Measurements from ENCODE around the gene NEDD8.
A peak's percentile ranks its signal among the peaks of the same experiment; 100 is the strongest.

NEDD8 gene

DNA sequence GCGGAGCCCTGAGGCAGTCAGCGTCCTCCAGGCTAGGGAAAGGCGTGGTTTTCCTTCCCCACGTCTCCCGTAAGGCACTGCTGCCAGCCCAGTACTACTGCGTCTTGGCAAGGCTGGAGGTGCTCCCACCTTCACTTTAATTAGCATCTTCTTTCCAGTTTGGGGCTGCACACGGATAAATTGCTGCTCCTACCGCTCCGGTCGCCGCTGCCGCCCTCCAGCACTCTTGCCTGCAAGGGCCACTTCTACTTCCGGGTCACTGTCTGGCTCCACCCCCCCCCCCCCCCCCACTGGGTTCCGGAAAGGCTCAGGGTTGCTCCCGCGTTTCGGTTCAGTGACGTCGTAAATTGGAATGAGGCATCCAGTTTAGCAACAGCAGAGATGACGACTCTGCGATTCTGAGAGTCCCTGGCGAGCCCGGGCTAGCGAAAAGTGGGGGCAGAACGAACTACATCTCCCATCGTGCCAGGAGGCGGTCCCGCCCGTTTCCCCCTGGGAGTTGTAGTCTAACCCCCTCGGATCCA is at the start of gene NEDD8:
NEDD8 (minus strand) TSS at position 247 of the 524 bp plus-strand sequence; CDS start at position 147, 100 bp downstream.
- peak within 1 kb of the TSS; percentile 79 for H3K4me3 ChIP-seq (ENCODE audit: low read length)
- no peak for TF ChIP-seq ZNF274 (IDR thresholded peaks at IDR 0.05; ENCODE audit: low read depth, low read length)

DNA sequence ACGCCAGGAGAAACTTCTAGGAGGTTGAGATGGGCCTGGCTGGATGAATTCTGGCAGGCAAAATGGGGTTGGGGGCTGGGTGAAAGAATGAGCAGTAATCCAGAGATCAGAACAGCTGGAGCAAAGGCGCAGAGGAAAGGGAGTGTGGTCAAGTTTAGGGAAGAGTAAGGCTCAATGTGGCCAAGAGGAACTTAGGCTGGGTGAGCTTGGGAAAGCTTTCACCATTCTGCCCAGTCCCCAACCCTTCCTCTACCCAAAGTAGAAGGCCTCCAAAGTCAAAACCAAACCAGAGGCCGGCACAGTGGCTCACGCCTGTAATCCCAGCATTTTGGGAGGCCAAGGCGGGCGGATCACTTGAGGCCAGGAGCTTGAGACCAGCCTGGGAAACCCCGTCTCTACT is 49.5 kb upstream of the NEDD8 start:
- TF ChIP-seq ZNF274 (IDR thresholded peaks at IDR 0.05; ENCODE audit: low read depth, low read length) = no peak
- no peak overlapping the region for H3K4me3 ChIP-seq (ENCODE audit: low read length)

DNA sequence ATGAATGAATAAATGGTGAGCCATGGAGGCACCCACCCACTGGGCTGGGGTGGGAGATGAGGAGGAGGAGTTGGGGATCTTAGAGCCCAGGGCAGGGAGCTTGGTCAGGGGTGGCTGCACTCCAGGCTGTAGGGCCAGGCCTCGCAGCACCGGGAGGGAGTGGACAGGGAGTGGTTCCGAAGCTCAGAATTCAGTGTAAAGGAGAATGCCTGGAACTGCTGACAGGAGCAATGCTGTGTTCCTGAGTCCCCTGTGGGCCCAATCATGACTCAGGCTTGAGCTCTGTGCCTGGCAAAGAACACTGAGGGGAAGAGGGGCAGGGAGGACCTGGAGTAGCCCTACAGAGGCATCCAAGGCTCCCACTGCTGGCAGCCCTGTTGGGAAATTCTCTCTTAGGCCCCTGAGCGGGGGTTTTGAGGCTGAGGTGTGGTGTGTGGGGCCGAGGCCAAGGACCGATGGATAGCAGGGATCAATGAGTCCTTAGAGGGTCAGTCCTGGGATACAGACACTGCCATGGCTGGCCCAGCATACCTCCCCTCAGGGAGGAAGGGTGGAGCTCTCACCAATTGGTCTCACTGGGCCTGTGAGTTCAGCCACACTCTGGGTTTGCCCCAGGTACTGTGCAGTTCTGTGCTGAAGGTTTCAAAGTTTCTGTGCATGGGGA is 48.8 kb upstream of the NEDD8 start:
- H3K4me3 ChIP-seq (ENCODE audit: low read length) = no peak overlapping the region
- TF ChIP-seq ZNF274 (IDR thresholded peaks at IDR 0.05; ENCODE audit: low read depth, low read length) = no peak

DNA sequence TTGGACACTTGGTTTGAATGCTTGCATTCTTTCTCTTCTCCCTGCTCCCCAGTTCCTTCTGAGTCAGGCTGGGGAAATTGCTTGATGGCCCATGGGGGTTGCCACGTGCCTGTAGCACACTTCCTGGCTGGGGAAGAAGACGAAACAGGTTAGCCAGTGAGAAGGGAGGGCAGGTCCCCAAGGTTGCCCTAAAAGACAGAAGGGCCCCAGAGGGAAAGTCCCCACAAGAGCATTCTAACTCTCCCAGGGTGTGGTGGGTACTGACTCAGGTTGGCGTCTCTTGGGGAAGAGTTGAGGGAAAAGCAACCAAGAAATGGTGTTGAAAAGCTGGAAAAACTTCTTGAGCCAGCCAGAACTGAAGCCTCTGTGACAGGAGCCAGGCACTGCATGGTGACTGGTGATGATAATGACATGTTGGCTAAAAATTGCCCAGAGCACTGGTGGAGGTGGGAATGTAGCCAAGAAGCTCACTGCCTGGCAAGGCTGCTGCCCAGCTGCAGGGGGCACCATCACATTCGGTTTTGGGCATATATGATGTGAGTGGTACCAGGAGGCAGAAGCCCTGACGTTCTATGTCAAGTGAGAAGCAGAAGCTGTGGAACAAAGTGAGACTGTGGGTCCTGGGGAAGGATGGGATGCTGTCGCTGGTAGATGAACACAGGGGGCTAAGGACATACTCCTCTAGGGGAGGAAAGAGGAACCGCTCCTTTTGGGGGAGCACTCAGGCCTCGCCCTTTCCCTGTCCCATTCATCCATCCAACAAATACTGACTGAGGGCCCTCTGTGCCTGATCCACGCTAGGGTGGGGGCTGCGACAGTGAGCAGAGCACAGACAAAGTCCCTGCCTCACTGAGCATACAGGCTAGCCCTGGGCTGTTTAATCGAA is 47.4 kb upstream of the NEDD8 start:
- no peak for TF ChIP-seq ZNF274 (IDR thresholded peaks at IDR 0.05; ENCODE audit: low read depth, low read length)
- no peak overlapping the region for H3K4me3 ChIP-seq (ENCODE audit: low read length)

DNA sequence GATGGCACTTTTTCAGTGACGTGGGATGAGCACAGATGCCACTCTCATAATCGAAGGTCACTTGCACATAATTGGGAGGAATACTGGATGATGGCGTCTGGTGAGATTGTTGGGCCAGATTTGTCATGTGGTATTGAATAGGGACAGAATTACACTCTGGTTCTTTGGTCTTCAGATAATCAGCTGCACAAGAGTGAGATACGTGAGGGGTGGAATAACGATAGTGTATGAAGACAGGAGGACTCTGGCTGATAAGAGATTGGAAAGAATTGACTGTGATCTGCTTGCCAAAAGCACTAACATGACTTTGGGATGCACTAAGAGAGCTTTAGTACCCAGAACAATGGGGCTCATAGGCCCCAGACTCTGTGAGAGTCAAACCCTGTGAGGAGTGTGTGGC is 46.3 kb upstream of the NEDD8 start:
- no peak overlapping the region for H3K4me3 ChIP-seq (ENCODE audit: low read length)
- no peak for TF ChIP-seq ZNF274 (IDR thresholded peaks at IDR 0.05; ENCODE audit: low read depth, low read length)

DNA sequence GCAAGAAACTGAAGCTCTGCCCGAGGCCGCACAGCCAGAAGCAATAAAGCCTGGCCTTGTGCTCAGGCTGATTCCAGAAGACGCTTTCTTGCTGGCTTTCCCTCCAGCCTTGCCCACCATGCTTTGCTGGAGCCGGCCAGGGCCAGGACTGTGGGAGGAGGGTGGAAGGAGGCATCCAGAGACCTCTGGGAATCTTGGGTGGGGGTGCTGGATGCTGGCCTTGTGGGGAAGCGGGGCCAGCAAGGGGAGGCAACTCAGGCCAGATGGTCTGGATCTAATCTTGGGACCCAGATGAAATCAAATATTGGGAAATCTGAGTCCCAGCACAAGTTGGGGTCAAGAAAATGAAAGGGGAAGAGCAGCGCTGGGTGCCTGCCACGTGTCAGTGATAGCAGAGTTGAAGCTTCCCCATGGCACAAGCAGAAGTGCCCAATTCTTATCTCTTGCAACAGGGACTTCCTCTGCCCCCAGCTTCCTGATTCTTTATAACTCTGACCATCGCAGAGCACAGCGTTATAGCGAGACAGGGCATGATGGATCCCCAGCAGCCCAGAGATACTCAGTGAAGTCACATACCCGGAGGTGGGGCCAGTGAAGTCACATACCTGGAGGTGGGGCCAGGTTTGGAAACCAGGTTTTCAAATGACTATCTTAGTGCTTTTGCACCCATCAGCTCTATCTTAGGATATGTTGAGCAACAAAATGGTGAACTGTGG is 45.6 kb upstream of the NEDD8 start:
- no peak for TF ChIP-seq ZNF274 (IDR thresholded peaks at IDR 0.05; ENCODE audit: low read depth, low read length)
- no peak overlapping the region for H3K4me3 ChIP-seq (ENCODE audit: low read length)

DNA sequence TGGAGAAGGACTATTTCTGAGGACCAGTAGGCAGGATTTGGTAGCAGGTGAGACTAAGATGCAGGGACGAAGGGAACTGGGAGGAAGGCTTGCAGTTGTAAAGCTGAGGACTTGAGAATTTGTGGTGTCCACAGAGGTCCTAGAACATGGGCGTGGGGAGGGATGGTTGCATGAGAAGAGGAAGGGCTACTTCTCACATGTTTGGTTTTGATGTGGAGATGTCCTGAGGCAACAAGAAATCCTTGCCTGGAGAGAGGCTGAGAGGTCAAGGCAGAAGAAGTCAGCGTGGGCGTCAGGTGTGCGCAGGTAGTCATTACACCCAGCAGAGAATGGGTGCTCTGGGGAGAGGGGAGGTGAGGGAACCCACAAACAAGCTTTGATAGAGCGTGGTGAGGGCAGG is 44.9 kb upstream of the NEDD8 start:
- no peak for TF ChIP-seq ZNF274 (IDR thresholded peaks at IDR 0.05; ENCODE audit: low read depth, low read length)
- no peak overlapping the region for H3K4me3 ChIP-seq (ENCODE audit: low read length)

DNA sequence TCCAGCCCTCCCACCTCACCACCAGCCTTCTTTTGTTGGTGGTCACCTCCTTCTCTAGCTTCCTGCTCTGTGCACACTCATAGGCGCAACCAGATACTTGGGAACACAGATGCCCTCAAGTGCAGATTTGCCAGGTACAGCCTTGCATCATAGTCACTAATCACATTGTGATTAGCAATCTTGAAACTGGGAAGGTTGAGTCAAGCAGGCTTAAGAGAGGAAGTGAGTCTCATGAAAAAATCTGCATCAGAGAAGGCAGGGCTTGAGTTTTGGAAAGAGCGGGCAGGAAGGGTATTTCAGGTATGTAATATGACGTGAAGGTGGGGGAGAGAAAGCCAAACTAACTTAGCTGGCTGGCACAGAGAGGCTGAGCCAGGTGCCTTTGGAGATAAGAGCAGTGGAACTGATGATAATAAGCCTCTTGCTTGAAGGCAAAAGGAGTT is 42.0 kb upstream of the NEDD8 start:
- H3K4me3 ChIP-seq (ENCODE audit: low read length) = peak overlapping the region; percentile 5; the same call in 1 of the 2 replicates

DNA sequence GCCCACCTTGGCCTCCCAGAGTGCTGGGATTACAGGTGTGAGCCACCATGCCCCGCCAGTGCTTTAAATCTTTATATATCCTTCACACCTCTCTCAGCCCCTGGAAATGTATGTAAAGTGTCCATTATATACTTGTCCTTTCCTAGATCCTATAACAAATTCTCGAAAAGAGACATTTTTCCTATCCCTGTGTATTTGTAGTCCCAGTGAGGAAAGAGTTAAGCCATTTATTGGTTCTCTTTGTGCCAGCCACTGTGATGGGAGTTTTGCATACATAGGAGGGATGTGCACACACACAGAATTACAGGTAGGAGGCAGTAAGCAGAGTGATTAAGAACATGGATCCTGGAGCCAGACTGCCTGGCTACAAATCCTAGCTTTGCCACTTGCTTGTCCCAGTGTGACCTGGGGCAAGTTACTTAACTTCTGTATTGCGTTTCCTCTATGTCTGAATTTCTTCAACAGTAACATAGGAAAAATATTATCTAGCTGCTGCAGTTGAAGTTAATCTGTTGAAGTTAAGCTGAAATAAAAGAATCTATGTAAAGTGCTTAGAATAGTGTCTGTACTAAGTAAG is 41.3 kb upstream of the NEDD8 start:
- TF ChIP-seq ZNF274 (IDR thresholded peaks at IDR 0.05; ENCODE audit: low read depth, low read length) = no peak
- no peak overlapping the region for H3K4me3 ChIP-seq (ENCODE audit: low read length)

More for the DNA sequence above, 42.0 kb upstream of the NEDD8 start:
- no peak for TF ChIP-seq ZNF274 (IDR thresholded peaks at IDR 0.05; ENCODE audit: low read depth, low read length)

DNA sequence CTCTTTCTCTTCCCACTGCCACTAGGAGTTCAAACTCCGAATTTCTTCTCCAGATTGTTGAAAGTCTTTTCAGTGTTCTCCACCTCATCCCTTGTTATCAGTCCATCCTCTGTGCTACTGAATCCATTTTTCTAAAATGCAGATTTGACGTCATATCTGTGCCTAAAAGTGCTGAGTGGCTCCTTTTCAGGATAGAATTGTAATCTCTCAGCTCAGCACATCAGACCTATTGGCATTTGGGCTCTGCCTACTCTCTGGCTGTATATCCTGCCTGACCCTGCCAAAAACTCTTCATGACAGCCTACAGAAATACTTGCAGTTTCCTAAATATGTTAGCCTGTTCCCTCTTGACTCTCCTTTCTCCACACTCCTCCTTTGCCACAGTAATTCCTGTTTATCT is 40.3 kb upstream of the NEDD8 start:
- no peak overlapping the region for H3K4me3 ChIP-seq (ENCODE audit: low read length)
- TF ChIP-seq ZNF274 (IDR thresholded peaks at IDR 0.05; ENCODE audit: low read depth, low read length) = no peak

DNA sequence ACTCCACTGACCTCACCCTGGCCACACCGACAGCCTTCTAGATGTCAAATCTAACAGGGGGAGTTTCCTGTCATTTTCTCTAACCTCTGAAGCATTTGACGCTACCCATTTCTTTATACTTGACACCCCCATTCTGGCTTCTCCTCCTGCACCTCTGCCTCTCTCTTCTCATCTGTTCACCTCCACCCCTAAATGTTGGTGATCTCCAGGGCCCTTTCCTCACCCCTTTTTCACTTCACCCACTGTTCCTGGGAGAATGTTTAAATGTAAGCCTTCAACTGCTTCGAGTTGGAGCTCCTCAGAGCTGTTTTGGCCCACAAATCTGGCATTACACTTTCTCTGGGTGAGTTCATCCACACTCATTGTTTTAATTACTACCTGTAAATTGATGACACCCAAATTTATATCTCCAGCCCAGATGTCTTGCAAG is 39.7 kb upstream of the NEDD8 start:
- no peak for TF ChIP-seq ZNF274 (IDR thresholded peaks at IDR 0.05; ENCODE audit: low read depth, low read length)
- H3K4me3 ChIP-seq (ENCODE audit: low read length) = peak overlapping the region; percentile 79; the same call in 1 of the 2 replicates

DNA sequence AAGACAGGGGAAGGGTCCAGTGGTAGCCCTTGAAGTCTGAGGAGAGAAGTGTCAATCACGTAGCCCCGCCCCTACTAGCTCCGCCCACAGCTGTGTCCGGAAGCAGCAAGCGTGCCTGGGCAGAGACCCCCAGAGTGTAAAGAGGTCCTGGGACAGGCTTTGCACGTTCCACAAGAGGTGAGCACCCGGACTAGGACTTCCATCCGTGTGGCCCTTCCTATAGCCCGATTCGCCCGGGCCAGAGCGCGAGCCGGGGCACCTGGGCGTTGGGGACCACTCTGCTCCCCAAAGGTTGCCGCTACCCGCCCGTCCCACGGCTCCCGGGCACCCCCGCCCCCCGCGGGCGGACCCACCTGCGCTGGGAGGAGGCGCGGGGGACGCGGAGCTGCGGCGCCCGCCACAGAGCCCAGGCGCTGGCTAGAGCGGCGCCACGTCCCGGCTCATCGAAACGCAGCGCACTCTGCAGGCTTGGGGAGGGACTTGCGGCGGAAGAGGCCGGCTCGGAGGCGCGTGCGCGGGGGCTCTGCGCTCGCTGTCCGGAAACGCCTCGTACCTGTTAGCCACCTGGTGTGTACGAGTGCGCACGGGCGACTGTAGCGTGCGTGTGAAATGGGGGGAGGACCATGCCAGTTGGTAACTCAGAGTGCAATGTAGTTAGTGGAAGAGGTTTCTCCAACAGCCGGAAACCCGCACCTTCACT is 39.1 kb upstream of the NEDD8 start, which contains the start of gene RABGGTA:
RABGGTA (minus strand) TSS at position 464 of the 700 bp plus-strand sequence. CDS start 482 bp downstream, outside the sequence.
- no peak for TF ChIP-seq ZNF274 (IDR thresholded peaks at IDR 0.05; ENCODE audit: low read depth, low read length)
- peak within 1 kb of the TSS; percentile 79 for H3K4me3 ChIP-seq (ENCODE audit: low read length)

DNA sequence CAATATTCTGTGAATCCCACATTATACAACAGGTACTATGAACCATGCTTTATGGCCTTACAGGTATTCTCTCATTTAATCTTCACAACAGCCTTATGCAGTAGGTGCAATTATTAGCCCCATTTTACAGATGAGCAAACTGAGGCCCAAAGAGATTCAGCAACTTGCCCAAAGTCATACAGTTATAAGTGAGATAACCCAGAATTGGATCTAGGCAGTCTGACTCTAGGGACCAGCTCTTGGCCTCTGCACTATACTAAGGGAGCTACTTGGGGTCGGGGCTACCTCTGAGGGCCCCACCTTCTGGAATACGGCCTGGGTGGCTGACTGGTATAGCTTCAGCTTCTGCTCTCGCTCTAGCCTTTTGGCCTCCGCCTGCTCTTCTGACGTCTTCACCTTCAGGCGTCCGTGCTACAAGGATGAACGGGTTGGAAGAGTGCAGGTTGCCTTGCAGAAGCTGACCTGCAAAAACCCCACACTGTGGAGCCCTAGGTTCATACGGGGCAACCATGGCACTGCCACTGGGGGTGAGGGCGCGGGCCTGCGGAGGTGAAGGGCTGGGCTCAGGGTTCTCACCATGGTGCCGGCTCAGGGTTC is 38.5 kb upstream of the NEDD8 start:
- peak overlapping the region; percentile 79 for H3K4me3 ChIP-seq (ENCODE audit: low read length)
- TF ChIP-seq ZNF274 (IDR thresholded peaks at IDR 0.05; ENCODE audit: low read depth, low read length) = no peak
